ENCODE results near the gene TRAIP.

The TRAIP gene

GRCh38 chr3:49883998-49884397 is 27.6 kb upstream of the TRAIP start (continued):
- TF ChIP-seq PRDM2 (tag by site-specific recombination; IDR thresholded peaks at IDR 0.05; ENCODE audit: borderline replicate concordance) (no peak), GLIS1 (tag by site-specific recombination; IDR thresholded peaks at IDR 0.05) (no peak), FEZF1 (tag by site-specific recombination; IDR thresholded peaks at IDR 0.05) (no peak), REPIN1 (tag by site-specific recombination; IDR thresholded peaks at IDR 0.05; ENCODE audit: low read depth) (no peak), YY1 (tag by site-specific recombination; IDR thresholded peaks at IDR 0.05) (no peak), ZSCAN18 (tag by site-specific recombination; IDR thresholded peaks at IDR 0.05) (no peak), RBAK (tag by site-specific recombination; IDR thresholded peaks at IDR 0.05) (no peak), SP2 (tag by site-specific recombination; IDR thresholded peaks at IDR 0.05) (no peak)

GRCh38 chr3:49882166-49882565 is 25.8 kb upstream of the TRAIP start:
- ChIA-PET CTCF (no interaction called here), POLR2A (no interaction called here)
- H3K4me3 ChIP-seq (ENCODE audit: low read depth, low read length): no peak overlapping the region
- H3K4me1 ChIP-seq (ENCODE audit: control insufficient read depth, insufficient read depth, low read length): no peaks in the 10 kb centered on the region
- no peaks in the 10 kb centered on the region for H3K9me3 ChIP-seq (ENCODE audit: control insufficient read depth, insufficient read depth, low read depth, low read length)
- no peaks in the 10 kb centered on the region for H3K36me3 ChIP-seq (ENCODE audit: control insufficient read depth in 2 of 2, insufficient read depth in 1 of 2, low read length in 2 of 2)
- H3K27ac ChIP-seq (ENCODE audit: extremely low read depth, low read depth, low read length): no peak overlapping the region
- TF ChIP-seq WT1 (tag by site-specific recombination; IDR thresholded peaks at IDR 0.05) (no peak), ZNF629 (tag by site-specific recombination; IDR thresholded peaks at IDR 0.05) (no peak), ZNF664 (tag by site-specific recombination; IDR thresholded peaks at IDR 0.05) (no peak)

- H3K4me3 ChIP-seq (ENCODE audit: low read depth, low read length): no peak overlapping the region
- H3K36me3 ChIP-seq (ENCODE audit: control insufficient read depth in 2 of 2, insufficient read depth in 1 of 2, low read length in 2 of 2): no peaks in the 10 kb centered on the region
- H3K9me3 ChIP-seq (ENCODE audit: control insufficient read depth, insufficient read depth, low read depth, low read length): no peaks in the 10 kb centered on the region
- CTCF ChIA-PET: no interaction called here
- no peak for TF ChIP-seq ZNF571 (tag by site-specific recombination; IDR thresholded peaks at IDR 0.05)
- H3K4me1 ChIP-seq (ENCODE audit: control insufficient read depth, insufficient read depth, low read length): no peaks in the 10 kb centered on the region
- no peak overlapping the region for H3K27ac ChIP-seq (ENCODE audit: extremely low read depth, low read depth, low read length)
- POLR2A ChIA-PET: no interaction called here
Observed at GRCh38 chr3:49880581-49881315, 24.4 kb upstream of the TRAIP start.

GRCh38 chr3:49879721-49880120 is 23.4 kb upstream of the TRAIP start:
- Histone ChIP-seq H3K36me3 (ENCODE audit: control insufficient read depth in 2 of 2, insufficient read depth in 1 of 2, low read length in 2 of 2) (no peaks in the 10 kb centered on the region), H3K9me3 (ENCODE audit: control insufficient read depth, insufficient read depth, low read depth, low read length) (no peaks in the 10 kb centered on the region), H3K27ac (ENCODE audit: extremely low read depth, low read depth, low read length) (no peak overlapping the region), H3K4me3 (ENCODE audit: low read depth, low read length) (no peak overlapping the region), H3K4me1 (ENCODE audit: control insufficient read depth, insufficient read depth, low read length) (no peaks in the 10 kb centered on the region)
- TF ChIP-seq ZNF239 (tag by site-specific recombination; IDR thresholded peaks at IDR 0.05): no peak
- TF ChIP-seq ZNF133 (tag by site-specific recombination; IDR thresholded peaks at IDR 0.05): no peak
- no peak for TF ChIP-seq ZNF776 (tag by site-specific recombination; IDR thresholded peaks at IDR 0.05; ENCODE audit: borderline replicate concordance)
- no peak for TF ChIP-seq PATZ1 (tag by site-specific recombination; IDR thresholded peaks at IDR 0.05)
- TF ChIP-seq AEBP2 (tag by site-specific recombination; IDR thresholded peaks at IDR 0.05; ENCODE audit: borderline replicate concordance): no peak
- TF ChIP-seq RBAK (tag by site-specific recombination; IDR thresholded peaks at IDR 0.05): no peak
- CTCF ChIA-PET: no interaction called here
- POLR2A ChIA-PET: no interaction called here
